Lower lobe of right lung (tissue), 2 donors: ENCODE results near the gene ANKRD37. TPM values are rescaled to one million over a fixed set of nuclear protein-coding genes. Genes with fewer than 3 reads are reported as not detected.
A peak's percentile ranks its signal among the peaks of the same experiment; 100 is the strongest.

Experiments
- ATAC-seq, 2 donors: fragments of 200-7000 bp; cut with Tn5 transposase; one replicate each; pipeline ENCODE4 v1.9.1; 2020 to 2022; ENCODE audit warnings: mild to moderate bottlenecking in 2 of 2, moderate library complexity in 2 of 2
- DNase-seq: peaks from one replicate; pipeline ENCODE4 v3.0.0-alpha.2; 2020
- H3K27ac ChIP-seq: fragments of 200-600 bp; one replicate; pipeline ENCODE4 v1.8.0; 2022
- H3K27me3 ChIP-seq: fragments of 200-600 bp; one replicate; pipeline ENCODE4 v1.8.0; 2022; ENCODE audit warnings: low read depth
- H3K36me3 ChIP-seq: fragments of 200-600 bp; one replicate; pipeline ENCODE4 v1.8.0; 2022; ENCODE audit warnings: mild to moderate bottlenecking
- H3K4me1 ChIP-seq: fragments of 200-600 bp; one replicate; pipeline ENCODE4 v1.8.0; 2022
- H3K4me3 ChIP-seq: fragments of 200-600 bp; one replicate; pipeline ENCODE4 v1.8.0; 2022; ENCODE audit warnings: mild to moderate bottlenecking
- H3K9me3 ChIP-seq: fragments of 200-600 bp; one replicate; pipeline ENCODE4 v1.8.0; 2022
- intact Hi-C: fragments of 100-400 bp; cut with DNase I; formaldehyde crosslinking; loops from one replicate; pipeline ENCODE4 v1.11.0; 2022
- total RNA-seq: library from RNA; stranded (reverse); fragmentation: NEBNext Ultra II Directional; extraction: Animal tissue kit (Norgen Biotek cat#: 25700); gene quantifications from one replicate; pipeline ENCODE4 v1.2.1, GENCODE V29; 2021
- TF ChIP-seq, protein P1 (sequence below): fragments of 200-600 bp; IDR thresholded peaks from one replicate; pipeline ENCODE4 v1.8.0; 2022; ENCODE audit warnings: antibody characterized with exemption, mild to moderate bottlenecking
- donor health status: DM: no; HTN: yes; CAD: no; lungs with severe emphysema.

Gene ANKRD37
- total RNA-seq, 1 donor from 2014 or later, result 15.7 TPM

- peak overlapping the region; percentile 38 for H3K27ac ChIP-seq
- peaks cover 5% of the 10 kb centered on the region for H3K9me3 ChIP-seq
- no peak overlapping the region for H3K4me3 ChIP-seq
- intact Hi-C loops, result no loop called here
- DNase-seq, result no peak
- no peak for ATAC-seq
- TF ChIP-seq, protein P1, sequence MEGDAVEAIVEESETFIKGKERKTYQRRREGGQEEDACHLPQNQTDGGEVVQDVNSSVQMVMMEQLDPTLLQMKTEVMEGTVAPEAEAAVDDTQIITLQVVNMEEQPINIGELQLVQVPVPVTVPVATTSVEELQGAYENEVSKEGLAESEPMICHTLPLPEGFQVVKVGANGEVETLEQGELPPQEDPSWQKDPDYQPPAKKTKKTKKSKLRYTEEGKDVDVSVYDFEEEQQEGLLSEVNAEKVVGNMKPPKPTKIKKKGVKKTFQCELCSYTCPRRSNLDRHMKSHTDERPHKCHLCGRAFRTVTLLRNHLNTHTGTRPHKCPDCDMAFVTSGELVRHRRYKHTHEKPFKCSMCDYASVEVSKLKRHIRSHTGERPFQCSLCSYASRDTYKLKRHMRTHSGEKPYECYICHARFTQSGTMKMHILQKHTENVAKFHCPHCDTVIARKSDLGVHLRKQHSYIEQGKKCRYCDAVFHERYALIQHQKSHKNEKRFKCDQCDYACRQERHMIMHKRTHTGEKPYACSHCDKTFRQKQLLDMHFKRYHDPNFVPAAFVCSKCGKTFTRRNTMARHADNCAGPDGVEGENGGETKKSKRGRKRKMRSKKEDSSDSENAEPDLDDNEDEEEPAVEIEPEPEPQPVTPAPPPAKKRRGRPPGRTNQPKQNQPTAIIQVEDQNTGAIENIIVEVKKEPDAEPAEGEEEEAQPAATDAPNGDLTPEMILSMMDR, result no peak
- H3K4me1 ChIP-seq, result peaks cover 6% of the 10 kb centered on the region
- H3K36me3 ChIP-seq, result no peaks in the 10 kb centered on the region
- no peaks in the 10 kb centered on the region for H3K27me3 ChIP-seq
Measured at GRCh38 chr4:185384930-185385331, 11.7 kb upstream of the ANKRD37 start.

- Histone ChIP-seq H3K27me3 (no peaks in the 10 kb centered on the region), H3K4me1 (peaks cover 6% of the 10 kb centered on the region), H3K9me3 (no peaks in the 10 kb centered on the region), H3K27ac (no peak overlapping the region), H3K36me3 (no peaks in the 10 kb centered on the region), H3K4me3 (no peak overlapping the region)
- intact Hi-C loops, result no loop called here
- TF ChIP-seq, protein P1, result no peak
- DNase-seq, result no peak
- peak in 1 of 2 donors; percentile 8 for ATAC-seq
Measured at GRCh38 chr4:185387957-185388356, 8.7 kb upstream of the ANKRD37 start.

DNA sequence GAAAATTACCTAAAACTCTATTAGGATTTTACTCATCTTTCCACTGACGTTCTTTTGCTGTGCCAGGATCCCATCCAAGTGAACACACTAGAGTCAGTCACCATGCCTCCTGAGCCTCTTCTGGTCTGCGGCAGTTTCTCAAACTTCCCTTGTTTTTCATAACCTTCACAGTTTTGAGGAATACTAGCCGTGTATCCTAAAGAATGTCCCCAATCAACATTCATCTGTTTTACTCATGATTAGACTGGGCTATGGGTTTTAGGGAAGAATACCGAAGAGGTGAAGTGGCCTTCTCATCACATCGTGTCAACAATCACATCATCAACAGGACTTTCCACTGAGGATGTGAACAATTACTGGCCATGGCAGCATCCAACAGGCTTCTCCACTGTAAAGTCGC, 5.7 kb upstream of the ANKRD37 start:
- Histone ChIP-seq H3K27me3 (no peaks in the 10 kb centered on the region), H3K4me3 (no peak overlapping the region), H3K4me1 (no peaks in the 10 kb centered on the region), H3K36me3 (no peaks in the 10 kb centered on the region), H3K27ac (no peak overlapping the region), H3K9me3 (no peaks in the 10 kb centered on the region)
- ATAC-seq (no peak), DNase-seq (no peak)
- TF ChIP-seq, protein P1, result no peak
- intact Hi-C loops, result no loop called here

DNA sequence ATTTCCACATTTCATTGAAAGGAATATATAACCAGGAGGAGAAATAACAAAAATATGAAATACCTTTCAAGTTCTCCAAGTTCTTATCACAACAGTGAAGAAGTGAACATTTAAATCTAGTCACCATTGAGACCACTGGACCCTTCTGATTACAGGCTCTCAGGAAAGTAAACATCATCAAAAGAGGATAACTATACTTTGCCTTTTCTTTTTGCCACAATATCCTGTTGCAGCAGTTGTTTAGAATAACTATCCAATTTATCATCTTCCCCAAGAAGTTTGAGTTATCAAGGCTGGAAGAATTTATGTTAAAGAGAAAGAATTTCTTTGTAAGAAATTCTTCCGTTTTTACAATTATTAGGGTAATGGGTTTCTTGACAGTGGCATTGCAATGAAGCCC, 4.5 kb upstream of the ANKRD37 start:
- Histone ChIP-seq H3K9me3 (no peaks in the 10 kb centered on the region), H3K27me3 (no peaks in the 10 kb centered on the region), H3K27ac (no peak overlapping the region), H3K36me3 (no peaks in the 10 kb centered on the region), H3K4me3 (no peak overlapping the region), H3K4me1 (peaks cover 4% of the 10 kb centered on the region)
- intact Hi-C loops, result no loop called here
- TF ChIP-seq, protein P1, result no peak
- ATAC-seq, result no peak
- no peak for DNase-seq

GRCh38 chr4:185394568-185395237, 1.9 kb upstream of the ANKRD37 start:
- Histone ChIP-seq H3K4me3 (peak overlapping the region; percentile 86), H3K27me3 (no peaks in the 10 kb centered on the region), H3K36me3 (peaks cover 10% of the 10 kb centered on the region), H3K4me1 (peaks cover 25% of the 10 kb centered on the region), H3K27ac (peak overlapping the region; percentile 99), H3K9me3 (no peaks in the 10 kb centered on the region)
- DNase-seq (no peak), ATAC-seq (no peak)
- intact Hi-C loops, result no loop called here
- TF ChIP-seq, protein P1, result no peak
